ENCODE data around the gene INF2. TPM values are rescaled to one million over a fixed set of nuclear protein-coding genes. Genes with fewer than 3 reads are reported as not detected.
"Not testable (repeated sequence)": the region's sequence is repeated elsewhere in the genome, so short reads cannot be mapped to it uniquely, and the experiment has no call there.

Gene INF2
- total RNA-seq, 1 donor from 2014 or later: 63.1 TPM

DNA sequence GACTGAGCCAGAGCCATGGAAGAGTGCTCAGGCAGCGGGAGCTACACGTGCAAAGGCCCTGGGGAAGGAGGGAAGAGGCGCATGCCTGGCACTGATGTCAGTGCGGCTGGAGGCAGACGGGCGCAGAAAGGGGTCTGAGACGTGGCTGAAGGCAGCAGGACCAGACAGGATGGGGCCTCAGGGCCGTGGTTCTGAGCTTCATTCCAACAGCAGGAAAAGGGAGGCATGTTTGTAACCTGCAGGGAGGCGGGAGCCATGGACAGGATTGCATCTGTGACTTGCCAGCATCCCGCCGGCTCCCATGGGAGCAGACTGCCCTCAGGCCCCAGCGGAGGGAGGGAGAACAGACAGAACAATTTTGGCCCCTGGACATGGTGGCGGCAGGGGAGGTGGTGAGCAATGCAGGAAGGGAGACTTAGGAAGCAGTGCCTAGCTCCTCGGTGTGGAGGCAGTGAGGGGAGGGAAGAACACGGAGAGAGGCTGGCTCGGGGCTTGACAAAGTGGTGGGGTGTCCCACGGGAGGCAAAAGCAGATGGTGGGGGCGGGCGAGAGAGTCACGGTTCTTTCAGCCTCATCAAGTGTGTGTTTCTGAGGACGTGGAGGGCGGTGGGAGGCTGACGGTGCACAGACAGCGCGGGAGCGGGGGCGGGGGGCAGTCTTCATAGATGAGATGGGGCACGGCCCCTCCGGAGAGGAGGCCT lies 33.3 kb upstream of the INF2 start:
- DNase-seq (ENCODE audit: low spot score): no peak
- ATAC-seq: no peak

GRCh38 chr14:104657101-104657524 lies 32.3 kb upstream of the INF2 start:
- ATAC-seq (peak; percentile 6), DNase-seq (ENCODE audit: low spot score) (no peak)

GRCh38 chr14:104657563-104658324 lies 31.7 kb upstream of the INF2 start:
- ATAC-seq: peak; percentile 59
- peak; percentile 75 for DNase-seq (ENCODE audit: low spot score)

GRCh38 chr14:104658325-104658712 lies 31.1 kb upstream of the INF2 start:
- no peak for DNase-seq (ENCODE audit: low spot score)
- ATAC-seq: no peak

DNA sequence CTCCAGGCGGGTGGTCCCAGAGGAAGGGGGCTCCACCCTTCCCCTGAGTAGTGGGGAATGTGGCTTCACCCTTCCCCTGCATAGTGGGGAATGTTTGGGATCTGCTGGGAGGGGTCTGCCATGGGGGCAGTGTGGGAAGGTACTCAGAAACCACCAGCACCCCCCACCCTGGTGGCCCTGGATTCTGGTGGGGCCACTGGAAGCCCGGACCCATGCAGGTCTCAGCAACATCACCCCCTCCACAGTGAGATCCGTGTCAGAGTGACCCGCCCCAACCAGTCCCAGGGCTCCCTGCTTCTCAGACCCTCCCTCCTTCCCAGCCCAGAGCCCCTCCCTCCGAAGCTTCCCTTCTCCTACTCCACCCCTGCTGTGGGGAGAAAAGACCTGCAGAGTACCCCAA lies 30.3 kb upstream of the INF2 start:
- no peak for DNase-seq (ENCODE audit: low spot score)
- no peak for ATAC-seq

- DNase-seq (ENCODE audit: low spot score): no peak
- ATAC-seq: no peak
Measured at GRCh38 chr14:104659764-104660523, 29.5 kb upstream of the INF2 start.

DNA sequence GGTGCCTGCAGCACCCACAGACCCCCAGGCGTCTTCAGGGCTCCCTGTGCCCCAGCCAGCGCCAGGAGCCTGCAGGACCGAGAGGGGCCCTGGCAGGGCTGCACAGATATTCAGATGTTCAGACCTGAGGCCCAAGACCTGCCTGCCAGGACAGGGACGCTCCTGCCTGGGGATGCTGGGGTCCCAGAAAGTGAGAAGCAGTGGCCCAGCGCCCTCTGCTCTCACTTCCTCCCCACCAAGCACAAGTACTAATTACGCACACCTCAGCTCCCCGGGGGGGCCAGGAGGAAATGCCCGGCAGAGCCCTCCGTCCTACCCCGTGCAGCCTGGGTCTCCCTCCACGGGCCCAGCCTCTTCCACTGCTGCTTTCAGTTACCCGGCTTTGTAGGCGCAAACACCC lies 28.8 kb upstream of the INF2 start:
- no peak for DNase-seq (ENCODE audit: low spot score)
- peak; percentile 8 for ATAC-seq

DNA sequence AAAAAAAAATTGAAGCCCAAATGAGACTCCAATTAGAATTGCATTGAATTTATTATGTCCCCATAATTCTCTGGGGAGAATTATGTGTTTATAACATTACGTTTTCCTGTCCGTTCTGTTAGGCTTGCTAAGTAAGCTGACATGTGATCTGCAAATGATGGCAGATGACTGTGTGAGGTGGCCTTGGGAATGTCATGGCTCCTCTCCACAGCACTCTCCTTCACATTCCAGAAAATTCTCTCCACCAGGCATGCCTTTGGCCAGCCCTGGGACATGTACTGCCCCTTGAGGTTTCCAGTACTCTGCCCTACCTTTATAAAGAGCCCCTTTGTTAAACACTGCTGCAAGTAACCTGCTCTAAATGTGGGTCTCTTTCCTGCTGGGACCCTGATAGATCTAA lies 28.3 kb upstream of the INF2 start:
- DNase-seq (ENCODE audit: low spot score) (no peak), ATAC-seq (no peak)

- DNase-seq (ENCODE audit: low spot score): not testable (repeated sequence)
Measured at GRCh38 chr14:104661528-104662157, 27.8 kb upstream of the INF2 start.

DNA sequence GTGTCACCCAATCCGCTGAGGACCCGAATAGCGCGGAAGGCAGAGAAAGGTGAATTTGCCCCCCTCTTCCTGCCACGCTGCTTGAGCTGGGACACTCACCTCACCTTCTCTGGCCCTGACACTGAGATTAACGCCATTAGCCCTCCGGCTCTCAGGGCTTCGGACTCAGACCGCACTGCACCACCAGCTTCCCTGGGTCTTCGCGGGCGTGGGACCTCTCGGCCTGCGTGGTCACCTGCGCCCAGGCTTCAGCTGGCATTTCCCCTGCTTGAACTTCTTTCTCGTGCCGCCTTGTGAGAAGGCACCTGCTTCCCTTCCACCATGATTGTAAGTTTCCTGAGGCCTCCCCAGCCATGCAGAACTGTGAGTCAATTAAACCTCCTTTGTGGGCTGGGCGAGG lies 26.9 kb upstream of the INF2 start:
- ATAC-seq: not testable (repeated sequence)

More at GRCh38 chr14:104661528-104662157, 27.8 kb upstream of the INF2 start:
- not testable (repeated sequence) for ATAC-seq

GRCh38 chr14:104664107-104664506 lies 25.3 kb upstream of the INF2 start:
- no peak for ATAC-seq
- no peak for DNase-seq (ENCODE audit: low spot score)

More for the DNA sequence above, 26.9 kb upstream of the INF2 start:
- DNase-seq (ENCODE audit: low spot score): not testable (repeated sequence)

DNA sequence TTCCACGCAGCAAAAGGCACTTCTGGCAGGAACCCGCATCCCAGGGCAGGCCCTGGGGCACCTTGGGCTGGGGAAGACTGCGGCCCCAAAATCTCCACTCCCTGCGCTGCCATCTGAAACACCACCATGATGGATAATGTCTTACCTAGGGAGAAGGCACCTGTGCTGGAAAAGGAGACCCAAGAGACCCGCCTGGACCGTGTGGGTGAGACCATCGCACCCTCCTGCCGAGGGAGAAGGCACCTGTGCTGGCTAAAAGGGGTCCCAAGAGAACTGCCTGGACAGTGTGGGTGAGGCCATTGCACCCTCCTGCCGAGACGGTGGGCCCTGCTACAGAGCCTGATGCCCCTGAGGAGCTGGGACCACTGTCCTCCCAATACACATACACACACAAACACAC lies 24.8 kb upstream of the INF2 start:
- DNase-seq (ENCODE audit: low spot score) (no peak), ATAC-seq (no peak)

DNA sequence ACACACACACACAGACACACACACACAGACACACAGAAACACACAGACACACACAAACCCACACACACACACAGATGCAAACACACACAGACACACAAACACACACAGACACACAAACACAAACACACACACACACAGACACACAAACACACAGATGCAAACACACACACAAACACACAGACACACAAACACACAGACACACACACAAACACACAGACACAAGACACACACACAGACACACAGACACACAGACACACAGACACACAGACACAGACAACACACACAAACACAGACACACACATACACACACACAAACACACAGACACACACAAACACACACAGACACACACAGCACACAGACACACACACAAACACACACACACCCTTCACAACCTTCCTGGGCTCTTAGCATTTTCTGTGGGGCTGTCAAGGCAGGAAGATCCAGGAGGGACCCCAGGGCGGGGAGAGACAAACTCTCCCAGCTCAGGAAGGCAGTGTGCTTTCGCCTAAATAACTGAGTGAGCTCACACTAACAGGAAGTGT lies 24.2 kb upstream of the INF2 start:
- ATAC-seq: no peak
- no peak for DNase-seq (ENCODE audit: low spot score)

DNA sequence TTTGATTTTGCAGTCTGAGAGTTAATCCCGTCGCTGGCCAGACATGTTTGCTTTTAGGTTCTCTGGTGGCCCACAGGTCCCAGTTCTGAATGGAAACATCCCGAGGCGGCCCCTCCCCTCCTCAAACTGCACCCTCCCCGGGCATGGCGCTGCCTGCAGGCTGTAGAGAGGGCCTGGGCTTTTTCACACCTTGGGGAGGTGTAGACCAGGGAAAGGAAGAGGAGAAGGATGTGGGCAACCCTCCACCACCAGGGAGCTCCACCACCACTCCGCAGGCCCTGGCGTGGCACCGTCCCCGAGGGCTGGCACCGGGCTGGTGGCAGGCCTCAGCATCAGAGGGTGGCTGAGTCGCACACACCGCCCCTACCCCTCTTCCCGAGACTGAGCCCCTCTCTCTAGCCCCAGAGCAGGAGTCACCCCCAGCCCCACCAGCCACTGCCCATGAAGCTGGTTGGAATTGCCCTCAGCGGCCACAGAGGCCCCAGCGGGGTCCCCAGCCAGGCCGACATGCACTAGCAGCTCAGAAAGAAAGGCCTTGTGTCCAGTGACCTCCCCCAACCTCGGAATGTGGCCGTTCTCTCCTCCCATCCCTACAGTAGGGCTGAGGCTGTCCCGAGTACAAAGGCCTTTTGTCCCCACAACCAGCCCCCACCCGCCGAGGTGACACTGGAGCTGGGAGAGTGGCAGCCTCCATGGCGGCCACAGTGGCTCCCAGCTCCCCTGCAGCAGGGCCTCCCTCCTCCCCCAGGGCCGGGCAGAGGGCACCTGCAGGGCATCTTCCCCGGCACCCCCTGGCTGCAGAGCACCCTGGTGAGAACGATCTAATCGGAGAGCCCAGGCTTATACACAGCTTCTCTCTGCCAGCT lies 23.5 kb upstream of the INF2 start:
- ATAC-seq: peak; percentile 96
- no peak for DNase-seq (ENCODE audit: low spot score)

GRCh38 chr14:104666523-104666895 lies 22.9 kb upstream of the INF2 start:
- ATAC-seq; DNase-seq (ENCODE audit: low spot score): not testable (repeated sequence)

GRCh38 chr14:104666981-104667380 lies 22.4 kb upstream of the INF2 start:
- no peak for ATAC-seq
- no peak for DNase-seq (ENCODE audit: low spot score)

DNA sequence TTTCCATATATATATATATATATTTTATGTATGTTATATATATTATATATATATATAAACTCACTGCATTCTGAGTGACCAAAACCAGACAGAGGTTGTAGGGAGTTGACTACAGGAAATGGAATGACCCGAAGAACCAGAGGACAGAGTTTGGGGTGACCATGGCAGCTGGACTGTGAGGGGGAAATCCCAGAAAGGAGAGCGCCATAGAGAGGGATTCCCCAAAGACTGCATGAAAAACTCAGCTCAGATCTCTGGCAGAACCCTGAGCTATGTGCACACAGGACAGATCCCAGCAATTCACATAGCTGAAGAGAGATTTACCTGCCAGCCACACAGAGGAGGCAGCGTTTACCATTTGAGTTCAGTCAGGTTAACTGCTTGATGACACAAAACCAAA lies 19.7 kb upstream of the INF2 start:
- DNase-seq (ENCODE audit: low spot score) (no peak), ATAC-seq (no peak)

DNA sequence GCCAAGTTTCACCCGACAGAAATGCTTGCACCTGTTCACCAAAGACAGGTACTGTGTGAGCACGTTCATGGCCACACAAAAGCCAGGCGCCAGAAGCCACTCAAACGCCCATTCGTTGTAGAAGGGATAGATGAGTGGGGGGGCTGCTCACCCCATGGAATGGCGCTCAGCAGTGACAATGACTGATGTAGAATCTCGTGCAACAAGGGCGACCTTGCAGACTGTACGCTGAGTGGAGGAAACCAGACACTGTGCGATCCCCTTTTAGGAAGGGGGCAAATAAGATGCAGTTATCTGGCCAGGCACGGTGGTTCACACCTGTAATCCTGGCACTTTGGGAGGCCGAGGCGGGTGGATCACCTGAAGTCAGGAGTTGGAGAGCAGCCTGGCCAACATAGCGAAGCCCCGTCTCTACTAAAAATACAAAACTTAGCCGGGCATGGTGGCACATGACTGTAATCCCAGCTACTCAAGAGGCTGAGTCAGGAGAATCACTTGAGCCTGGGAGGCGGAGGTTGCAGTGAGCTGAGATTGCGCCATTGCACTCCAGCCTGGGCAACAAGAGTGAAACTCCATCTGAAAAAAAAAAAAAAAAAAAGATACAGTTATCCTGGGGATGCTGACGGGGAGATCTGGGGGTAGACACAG lies 18.0 kb upstream of the INF2 start:
- not testable (repeated sequence) for ATAC-seq; DNase-seq (ENCODE audit: low spot score)

DNA sequence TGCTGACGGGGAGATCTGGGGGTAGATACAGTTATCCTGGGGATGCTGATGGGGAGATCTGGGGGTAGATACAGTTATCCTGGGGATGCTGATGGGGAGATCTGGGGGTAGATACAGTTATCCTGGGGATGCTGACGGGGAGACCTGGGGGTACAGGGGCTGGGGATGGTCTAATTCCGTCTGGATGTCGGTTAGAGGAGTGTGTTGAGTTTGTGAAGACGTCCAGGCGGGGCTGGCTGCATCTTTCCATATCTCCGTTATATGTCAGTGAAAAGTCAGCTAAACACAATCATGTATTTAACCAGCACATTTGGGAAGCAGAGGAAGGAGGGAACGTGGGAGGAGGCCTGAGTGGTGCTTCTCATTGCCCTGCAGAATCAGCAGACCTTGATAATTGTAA lies 17.3 kb upstream of the INF2 start:
- not testable (repeated sequence) for ATAC-seq; DNase-seq (ENCODE audit: low spot score)

Data from left lobe of liver (tissue), 2 donors.